ENCODE results near the gene AFTPH.

DNA sequence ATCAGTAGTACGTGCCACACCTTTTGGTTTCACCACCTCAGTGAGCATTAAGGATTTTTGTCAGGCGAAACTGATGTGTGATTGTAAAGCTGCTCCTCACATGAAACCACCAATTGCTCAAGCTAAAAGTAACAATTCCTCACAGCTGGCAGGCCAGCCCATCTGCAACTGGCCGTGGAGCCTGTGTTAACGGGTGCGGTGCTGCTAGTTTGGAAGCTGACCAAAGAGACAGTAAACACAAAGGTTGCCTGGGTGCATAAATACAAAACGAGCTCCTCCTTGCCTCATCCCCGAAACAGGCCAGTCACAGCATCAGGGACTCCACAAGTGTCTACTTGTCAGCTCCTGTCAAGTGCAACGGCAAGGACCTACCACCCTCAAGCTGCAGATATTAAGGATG lies 38.2 kb upstream of the AFTPH start:
- TF ChIP-seq CTCF (IDR thresholded peaks at IDR 0.05) (no peak), POLR2A (IDR thresholded peaks at IDR 0.05) (no peak)

Data from esophagus squamous epithelium (tissue), 4 donors.